Stimulated activated CD8-positive, alpha-beta memory T cell treated with anti-CD3 and anti-CD28 coated beads, Interleukin-4, amount 100 ng/mL, for 48 hours (primary cell): ENCODE measurements around the gene PCF11.
"Not testable (repeated sequence)": the region's sequence is repeated elsewhere in the genome, so short reads cannot be mapped to it uniquely, and the experiment has no call there.

Experiments used
- DNase-seq: peaks from one replicate; pipeline ENCODE4 v3.0.0-alpha.2; 2020

The PCF11 gene

GRCh38 chr11:83156996-83157593, at the start of gene PCF11:
PCF11 (plus strand) TSS chr11:83157131; CDS start chr11:83157440, 309 bp downstream.
- no peak for DNase-seq

- DNase-seq = no peak
Measured at GRCh38 chr11:83112886-83113285, 44.0 kb upstream of the PCF11 start.

GRCh38 chr11:83115026-83115425, 41.9 kb upstream of the PCF11 start:
- DNase-seq = no peak

GRCh38 chr11:83115551-83115950, 41.4 kb upstream of the PCF11 start:
- no peak for DNase-seq

- DNase-seq = no peak
Measured at GRCh38 chr11:83116015-83116641, 40.8 kb upstream of the PCF11 start.

GRCh38 chr11:83118814-83119213, 38.1 kb upstream of the PCF11 start:
- DNase-seq = no peak

GRCh38 chr11:83119216-83119615, 37.7 kb upstream of the PCF11 start:
- DNase-seq = no peak

- DNase-seq = no peak
Measured at GRCh38 chr11:83120327-83120726, 36.6 kb upstream of the PCF11 start.

GRCh38 chr11:83122050-83122449, 34.9 kb upstream of the PCF11 start:
- no peak for DNase-seq

- DNase-seq = no peak
Measured at GRCh38 chr11:83122766-83123165, 34.2 kb upstream of the PCF11 start.

- DNase-seq = no peak
Measured at GRCh38 chr11:83124636-83125424, 32.1 kb upstream of the PCF11 start.

- DNase-seq = no peak
Measured at GRCh38 chr11:83125577-83125976, 31.4 kb upstream of the PCF11 start.

GRCh38 chr11:83127310-83127637, 29.7 kb upstream of the PCF11 start:
- no peak for DNase-seq

- DNase-seq = no peak
Measured at GRCh38 chr11:83132191-83132590, 24.7 kb upstream of the PCF11 start.

GRCh38 chr11:83133266-83133665, 23.7 kb upstream of the PCF11 start:
- DNase-seq = not testable (repeated sequence)

GRCh38 chr11:83139310-83139709, 17.6 kb upstream of the PCF11 start:
- DNase-seq = no peak

- DNase-seq = no peak
Measured at GRCh38 chr11:83140691-83141455, 16.1 kb upstream of the PCF11 start.

GRCh38 chr11:83147895-83148294, 9.0 kb upstream of the PCF11 start:
- DNase-seq = no peak

GRCh38 chr11:83150450-83150849, 6.5 kb upstream of the PCF11 start:
- DNase-seq = no peak

- no peak for DNase-seq
Measured at GRCh38 chr11:83151274-83151977, 5.5 kb upstream of the PCF11 start.

GRCh38 chr11:83152264-83152663, 4.7 kb upstream of the PCF11 start:
- no peak for DNase-seq

GRCh38 chr11:83153764-83154163, 3.2 kb upstream of the PCF11 start:
- DNase-seq = no peak
